ENCODE results near the gene MEIOB.

MEIOB gene

GRCh38 chr16:1908983-1909382 lies 37.0 kb upstream of the MEIOB start:
- TF ChIP-seq TEAD4 (IDR thresholded peaks at IDR 0.05) (no peak), TAF1 (IDR thresholded peaks at IDR 0.05; ENCODE audit: low read depth) (no peak), ZBTB7A (IDR thresholded peaks at IDR 0.05; ENCODE audit: low read depth) (no peak), EP300 (IDR thresholded peaks at IDR 0.05; ENCODE audit: borderline replicate concordance) (no peak), CEBPB (IDR thresholded peaks at IDR 0.05) (no peak), TCF12 (IDR thresholded peaks at IDR 0.05; ENCODE audit: low read depth) (no peak), EGR1 (IDR thresholded peaks at IDR 0.05) (no peak), MAX (IDR thresholded peaks at IDR 0.05) (no peak)

GRCh38 chr16:1908184-1908583 lies 36.2 kb upstream of the MEIOB start:
- TF ChIP-seq TEAD4 (IDR thresholded peaks at IDR 0.05), result no peak
- TF ChIP-seq YY1 (IDR thresholded peaks at IDR 0.05; ENCODE audit: low read depth), result no peak

- TF ChIP-seq TCF12 (IDR thresholded peaks at IDR 0.05; ENCODE audit: low read depth), result no peak
- no peak for TF ChIP-seq EGR1 (IDR thresholded peaks at IDR 0.05)
- no peak for TF ChIP-seq CREB1 (IDR thresholded peaks at IDR 0.05; ENCODE audit: low read depth)
- no peak for TF ChIP-seq REST (IDR thresholded peaks at IDR 0.05; ENCODE audit: low read depth)
- TF ChIP-seq EP300 (IDR thresholded peaks at IDR 0.05; ENCODE audit: borderline replicate concordance), result no peak
- no peak for TF ChIP-seq NFIC (IDR thresholded peaks at IDR 0.05)
- no peak for TF ChIP-seq YY1 (IDR thresholded peaks at IDR 0.05; ENCODE audit: low read depth)
- no peak for TF ChIP-seq RAD21 (IDR thresholded peaks at IDR 0.05; ENCODE audit: low read depth)
Observed at GRCh38 chr16:1907226-1907860, 35.4 kb upstream of the MEIOB start.

GRCh38 chr16:1906846-1907165 lies 34.8 kb upstream of the MEIOB start:
- TF ChIP-seq FOXM1 (IDR thresholded peaks at IDR 0.05; ENCODE audit: borderline replicate concordance, low read depth), result no peak
- TF ChIP-seq YY1 (IDR thresholded peaks at IDR 0.05; ENCODE audit: low read depth), result no peak
- TF ChIP-seq USF1 (IDR thresholded peaks at IDR 0.05), result no peak
- TF ChIP-seq EP300 (IDR thresholded peaks at IDR 0.05; ENCODE audit: borderline replicate concordance), result no peak
- TF ChIP-seq TCF12 (IDR thresholded peaks at IDR 0.05; ENCODE audit: low read depth), result no peak
- TF ChIP-seq CEBPB (IDR thresholded peaks at IDR 0.05), result no peak
- TF ChIP-seq MAX (IDR thresholded peaks at IDR 0.05), result no peak
- no peak for TF ChIP-seq NFIC (IDR thresholded peaks at IDR 0.05)
- no peak for TF ChIP-seq EGR1 (IDR thresholded peaks at IDR 0.05)
- TF ChIP-seq ZBTB7A (IDR thresholded peaks at IDR 0.05; ENCODE audit: low read depth), result no peak
- TF ChIP-seq RAD21 (IDR thresholded peaks at IDR 0.05; ENCODE audit: low read depth), result no peak
- no peak for TF ChIP-seq TEAD4 (IDR thresholded peaks at IDR 0.05)
- no peak for TF ChIP-seq CREB1 (IDR thresholded peaks at IDR 0.05; ENCODE audit: low read depth)

GRCh38 chr16:1906055-1906845 lies 34.3 kb upstream of the MEIOB start:
- TF ChIP-seq TCF12 (IDR thresholded peaks at IDR 0.05; ENCODE audit: low read depth) (no peak), CREB1 (IDR thresholded peaks at IDR 0.05; ENCODE audit: low read depth) (no peak), ZBTB7A (IDR thresholded peaks at IDR 0.05; ENCODE audit: low read depth) (no peak), FOXM1 (IDR thresholded peaks at IDR 0.05; ENCODE audit: borderline replicate concordance, low read depth) (no peak)

GRCh38 chr16:1903845-1904840 lies 32.2 kb upstream of the MEIOB start:
- TF ChIP-seq CEBPB (IDR thresholded peaks at IDR 0.05), result no peak
- no peak for TF ChIP-seq YY1 (IDR thresholded peaks at IDR 0.05; ENCODE audit: low read depth)
- no peak for TF ChIP-seq TEAD4 (IDR thresholded peaks at IDR 0.05)
- TF ChIP-seq TCF12 (IDR thresholded peaks at IDR 0.05; ENCODE audit: low read depth), result no peak
- no peak for TF ChIP-seq FOXM1 (IDR thresholded peaks at IDR 0.05; ENCODE audit: borderline replicate concordance, low read depth)
- TF ChIP-seq MAX (IDR thresholded peaks at IDR 0.05), result no peak
- TF ChIP-seq REST (IDR thresholded peaks at IDR 0.05; ENCODE audit: low read depth), result no peak
- no peak for TF ChIP-seq NFIC (IDR thresholded peaks at IDR 0.05)
- no peak for TF ChIP-seq USF1 (IDR thresholded peaks at IDR 0.05)
- TF ChIP-seq CREB1 (IDR thresholded peaks at IDR 0.05; ENCODE audit: low read depth), result no peak
- TF ChIP-seq RAD21 (IDR thresholded peaks at IDR 0.05; ENCODE audit: low read depth), result no peak
- TF ChIP-seq ZBTB7A (IDR thresholded peaks at IDR 0.05; ENCODE audit: low read depth), result no peak
- no peak for TF ChIP-seq TAF1 (IDR thresholded peaks at IDR 0.05; ENCODE audit: low read depth)
- no peak for TF ChIP-seq EP300 (IDR thresholded peaks at IDR 0.05; ENCODE audit: borderline replicate concordance)
- no peak for TF ChIP-seq EGR1 (IDR thresholded peaks at IDR 0.05)

Measured in Ishikawa (cell line).